A673 (cell line): Measurements from ENCODE around the gene HRH3. TPM values are rescaled to one million over a fixed set of nuclear protein-coding genes. Genes with fewer than 3 reads are reported as not detected.

Experiments used
- BruUV-seq: library from RNA; stranded (reverse); fragments of 400-500 nt; replicated peaks from 2 replicates; lab custom pipeline; 2021; lab: Mats Ljungman, UMichigan
- CTCF ChIA-PET: fragments of 300-600 bp; sonication (Branson Sonifier 250); formaldehyde crosslinking; loops from one replicate; lab custom pipeline; 2022; ENCODE audit warnings: antibody characterized with exemption; lab: Charles Lee
- POLR2A ChIA-PET: fragments of 300-600 bp; sonication (Branson Sonifier 250); formaldehyde crosslinking; loops from one replicate; lab custom pipeline; 2022; ENCODE audit warnings: antibody characterized with exemption; ENCODE audit not compliant: low non-redundant PET; lab: Charles Lee
- DNase-seq: peaks from one replicate; pipeline ENCODE4 v3.0.0-alpha.2; 2015; ENCODE audit warnings: low spot score
- H3K27ac ChIP-seq: fragments of 200-600 bp; sonication (generic); 2 replicates; pipeline ENCODE4 v1.5.1; 2016; ENCODE audit warnings: mixed run types, low read depth, mild to moderate bottlenecking, mixed read lengths, antibody characterized with exemption, low read length; ENCODE audit not compliant: poor library complexity, severe bottlenecking
- H3K27me3 ChIP-seq: fragments of 200-600 bp; sonication (generic); replicated peaks from 2 replicates; pipeline ENCODE4 v1.6.1; 2017; ENCODE audit warnings: mixed run types, low read depth, mild to moderate bottlenecking, mixed read lengths, antibody characterized with exemption, low read length; ENCODE audit not compliant: insufficient read depth, poor library complexity
- H3K36me3 ChIP-seq: fragments of 200-600 bp; sonication (generic); 2 replicates; pipeline ENCODE4 v1.6.1; 2016; ENCODE audit warnings: mixed run types, mild to moderate bottlenecking, mixed read lengths, antibody characterized with exemption, low read length; ENCODE audit not compliant: insufficient read depth, poor library complexity, severe bottlenecking
- H3K4me1 ChIP-seq: fragments of 200-600 bp; sonication (generic); 2 replicates; pipeline ENCODE4 v1.6.1; 2017; ENCODE audit warnings: mixed run types, mild to moderate bottlenecking, mixed read lengths, antibody characterized with exemption, low read length; ENCODE audit not compliant: insufficient read depth, poor library complexity, severe bottlenecking
- H3K4me3 ChIP-seq: fragments of 200-600 bp; sonication (generic); 2 replicates; pipeline ENCODE4 v1.5.1; 2016; ENCODE audit warnings: low read depth, mixed run types, mild to moderate bottlenecking, mixed read lengths, low read length; ENCODE audit not compliant: poor library complexity, severe bottlenecking
- H3K9me3 ChIP-seq: fragments of 200-600 bp; sonication (generic); 2 replicates; pipeline ENCODE4 v1.6.1; 2016; ENCODE audit warnings: mixed run types, low read depth, mild to moderate bottlenecking, mixed read lengths, antibody characterized with exemption, low read length; ENCODE audit not compliant: poor library complexity, severe bottlenecking
- EZH2 ChIP-seq: fragments of 200-600 bp; sonication (generic); IDR thresholded peaks from 2 replicates; pipeline ENCODE4 v1.6.1; 2017; ENCODE audit warnings: borderline replicate concordance, low read depth, mild to moderate bottlenecking, mixed read lengths, antibody characterized with exemption, low read length; ENCODE audit not compliant: poor library complexity, severe bottlenecking
- intact Hi-C: fragments of 100-400 bp; cut with micrococcal nuclease; formaldehyde crosslinking; loops from one replicate; pipeline ENCODE4 v1.10.0; 2022; ENCODE audit not compliant: unreplicated experiment
- total RNA-seq: library from RNA; stranded (reverse); gene quantifications from 2 replicates; pipeline ENCODE4 v1.2.3, GENCODE V29; 2021
- TF ChIP-seq, protein P1 (sequence below): fragments of 300-800, 200-600 bp; sonication (generic); conservative IDR thresholded peaks from 2 replicates; pipeline ENCODE4 v1.5.1; 2017; ENCODE audit warnings: low read depth, mild to moderate bottlenecking, antibody characterized with exemption, low read length, moderate library complexity, mixed read lengths

The HRH3 gene
- total RNA-seq, 1 experiment from 2014 or later, result not detected

DNA sequence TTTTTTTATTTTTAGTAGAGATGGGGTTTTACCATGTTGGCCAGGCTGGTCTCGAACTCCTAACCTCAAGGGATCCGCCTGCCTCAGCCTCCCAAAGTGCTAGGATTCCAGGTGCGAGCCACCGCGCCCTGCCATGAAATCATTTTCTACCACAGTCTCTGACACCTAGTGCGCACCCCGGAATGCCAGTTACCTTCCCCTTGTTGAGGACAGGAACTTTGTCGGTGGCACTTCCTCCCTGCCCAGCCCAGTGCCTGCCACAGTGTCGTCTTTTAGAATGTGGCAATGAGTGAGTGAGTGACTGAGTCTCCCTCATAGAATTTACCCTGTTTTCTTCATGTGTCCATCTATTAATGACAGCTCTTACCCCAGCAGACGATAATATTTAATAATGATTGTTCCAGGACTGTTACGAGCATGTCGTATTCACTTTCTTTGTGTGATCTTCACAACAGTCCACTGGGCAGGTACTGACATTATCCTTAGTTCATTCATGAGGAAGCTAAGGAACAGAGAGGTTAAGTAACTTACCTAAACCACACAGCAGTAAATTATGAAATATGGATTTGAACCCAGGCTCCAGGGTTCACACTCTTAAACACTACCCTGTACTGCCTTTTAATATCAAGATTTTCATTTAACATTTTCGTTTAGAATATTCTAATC is 20.1 kb upstream of the HRH3 start:
- TF ChIP-seq, protein P1, sequence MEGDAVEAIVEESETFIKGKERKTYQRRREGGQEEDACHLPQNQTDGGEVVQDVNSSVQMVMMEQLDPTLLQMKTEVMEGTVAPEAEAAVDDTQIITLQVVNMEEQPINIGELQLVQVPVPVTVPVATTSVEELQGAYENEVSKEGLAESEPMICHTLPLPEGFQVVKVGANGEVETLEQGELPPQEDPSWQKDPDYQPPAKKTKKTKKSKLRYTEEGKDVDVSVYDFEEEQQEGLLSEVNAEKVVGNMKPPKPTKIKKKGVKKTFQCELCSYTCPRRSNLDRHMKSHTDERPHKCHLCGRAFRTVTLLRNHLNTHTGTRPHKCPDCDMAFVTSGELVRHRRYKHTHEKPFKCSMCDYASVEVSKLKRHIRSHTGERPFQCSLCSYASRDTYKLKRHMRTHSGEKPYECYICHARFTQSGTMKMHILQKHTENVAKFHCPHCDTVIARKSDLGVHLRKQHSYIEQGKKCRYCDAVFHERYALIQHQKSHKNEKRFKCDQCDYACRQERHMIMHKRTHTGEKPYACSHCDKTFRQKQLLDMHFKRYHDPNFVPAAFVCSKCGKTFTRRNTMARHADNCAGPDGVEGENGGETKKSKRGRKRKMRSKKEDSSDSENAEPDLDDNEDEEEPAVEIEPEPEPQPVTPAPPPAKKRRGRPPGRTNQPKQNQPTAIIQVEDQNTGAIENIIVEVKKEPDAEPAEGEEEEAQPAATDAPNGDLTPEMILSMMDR, result no peak
- no peak for TF ChIP-seq EZH2
- ChIA-PET POLR2A (no interaction called here), CTCF (no interaction called here)
- Histone ChIP-seq H3K4me3 (no peak overlapping the region), H3K27me3 (no peaks in the 10 kb centered on the region), H3K4me1 (no peaks in the 10 kb centered on the region), H3K36me3 (no peaks in the 10 kb centered on the region), H3K27ac (no peak overlapping the region), H3K9me3 (no peaks in the 10 kb centered on the region)
- no peak for DNase-seq
- intact Hi-C loops, result no loop called here
- TSS peak; percentile 47 for BruUV-seq

DNA sequence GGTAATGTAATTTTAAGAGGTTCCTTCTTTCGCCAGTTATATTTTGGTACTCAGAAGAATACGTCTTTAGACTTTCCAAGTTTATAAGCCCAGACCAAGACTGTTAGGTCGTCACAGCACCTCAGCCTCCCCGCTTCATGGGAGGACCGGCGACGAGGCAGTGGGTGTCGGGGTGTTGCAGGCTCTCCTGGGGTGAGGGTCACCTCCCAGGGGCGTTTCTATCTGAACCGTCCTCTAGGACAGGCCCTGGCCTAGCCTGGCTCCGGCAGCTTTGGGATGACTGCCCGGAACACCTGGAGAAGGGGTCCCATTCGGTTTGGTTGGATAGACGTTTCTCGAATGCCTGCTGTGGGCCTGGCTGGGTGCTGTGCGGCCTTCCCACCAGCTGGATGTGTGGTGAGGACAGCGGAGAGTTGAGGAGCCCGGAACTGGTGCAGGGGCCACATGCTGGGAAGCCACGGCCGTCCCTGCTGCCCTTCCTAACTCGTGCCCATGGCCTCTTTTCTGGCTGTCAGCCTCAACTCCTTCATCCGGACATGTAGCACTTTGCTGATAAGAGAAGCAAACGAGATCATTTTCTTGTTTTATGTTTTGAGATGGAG is 19.3 kb upstream of the HRH3 start:
- no peaks in the 10 kb centered on the region for H3K27me3 ChIP-seq
- POLR2A ChIA-PET, result no interaction called here
- BruUV-seq, result no TSS peak
- no peaks in the 10 kb centered on the region for H3K9me3 ChIP-seq
- no peaks in the 10 kb centered on the region for H3K36me3 ChIP-seq
- CTCF ChIA-PET, result no interaction called here
- intact Hi-C loops, result no loop called here
- no peaks in the 10 kb centered on the region for H3K4me1 ChIP-seq
- peak overlapping the region; percentile 63 for H3K27ac ChIP-seq
- no peak for DNase-seq
- TF ChIP-seq EZH2, result no peak
- TF ChIP-seq, protein P1, result no peak
- H3K4me3 ChIP-seq, result peak overlapping the region; percentile 73

DNA sequence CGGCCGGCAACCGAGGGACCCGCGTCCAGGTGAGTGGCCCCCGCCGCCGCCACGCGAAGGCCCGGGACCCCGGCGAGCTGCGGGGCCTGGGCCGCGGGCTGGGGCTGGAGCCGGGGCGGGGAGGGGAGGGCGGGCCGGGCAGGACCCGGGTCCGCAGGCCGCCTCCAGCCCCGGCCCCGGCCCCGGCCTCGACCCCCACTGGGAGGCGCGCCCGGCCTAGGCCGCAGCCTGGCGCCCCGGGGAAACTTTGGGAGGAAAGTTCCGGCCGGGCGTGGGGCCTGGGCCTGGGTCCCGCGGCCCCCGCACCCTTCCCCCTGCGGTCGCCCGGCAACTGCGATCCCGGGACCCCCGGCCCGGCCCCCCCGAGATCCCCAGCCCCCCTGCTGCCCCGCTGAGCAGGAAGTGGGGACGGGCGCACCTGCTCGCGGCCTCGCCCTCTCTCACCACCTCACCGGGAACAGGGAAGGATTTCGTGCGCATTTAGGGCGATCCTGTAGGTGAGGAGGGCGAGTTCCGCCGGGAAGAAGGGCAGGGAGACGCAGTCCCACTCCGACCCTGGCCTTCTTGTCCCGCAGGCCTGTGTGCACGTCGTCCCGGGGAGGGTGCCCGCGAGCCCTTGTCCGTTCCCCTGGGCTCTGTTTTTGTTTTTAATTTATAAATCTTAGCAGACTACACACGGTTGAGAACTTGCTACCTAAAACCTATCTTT is 18.6 kb upstream of the HRH3 start:
- DNase-seq, result no peak
- CTCF ChIA-PET, result no interaction called here
- intact Hi-C loops, result no loop called here
- Histone ChIP-seq H3K4me3 (peak overlapping the region; percentile 73), H3K27ac (peak overlapping the region; percentile 63), H3K4me1 (no peaks in the 10 kb centered on the region), H3K36me3 (no peaks in the 10 kb centered on the region), H3K9me3 (no peaks in the 10 kb centered on the region), H3K27me3 (no peaks in the 10 kb centered on the region)
- BruUV-seq, result no TSS peak
- TF ChIP-seq, protein P1, result no peak
- no peak for TF ChIP-seq EZH2
- POLR2A ChIA-PET, result no interaction called here
